Measurements from ENCODE around the gene RHOH.

Gene RHOH

GRCh38 chr4:40238008-40238699 lies 41.3 kb downstream of the RHOH start:
- Histone ChIP-seq H3K27ac (no peak overlapping the region), H3K36me3 (replicated peaks) (no peaks in the 10 kb centered on the region), H3K4me3 (ENCODE audit: low read depth, low read length) (no peak overlapping the region), H3K27me3 (replicated peaks) (no peaks in the 10 kb centered on the region)
- in situ Hi-C loops (cut with HindIII; ENCODE audit: low pct_ligation_motif_present, low sequenced_read_pairs): no loop called here
- no peak for DNase-seq
- TF ChIP-seq CTCF (IDR thresholded peaks at IDR 0.05; ENCODE audit: low read depth, low read length, missing control alignments): no peak

- Histone ChIP-seq H3K4me3 (ENCODE audit: low read depth, low read length) (no peak overlapping the region), H3K27me3 (replicated peaks) (no peaks in the 10 kb centered on the region), H3K27ac (no peak overlapping the region), H3K36me3 (replicated peaks) (no peaks in the 10 kb centered on the region)
- TF ChIP-seq CTCF (IDR thresholded peaks at IDR 0.05; ENCODE audit: low read depth, low read length, missing control alignments): no peak
- in situ Hi-C loops (cut with HindIII; ENCODE audit: low pct_ligation_motif_present, low sequenced_read_pairs): no loop called here
- no peak for DNase-seq
Observed at GRCh38 chr4:40238700-40239548, 42.1 kb downstream of the RHOH start.

- TF ChIP-seq CTCF (IDR thresholded peaks at IDR 0.05; ENCODE audit: low read depth, low read length, missing control alignments): no peak
- Histone ChIP-seq H3K27ac (no peak overlapping the region), H3K27me3 (replicated peaks) (no peaks in the 10 kb centered on the region), H3K4me3 (ENCODE audit: low read depth, low read length) (no peak overlapping the region), H3K36me3 (replicated peaks) (no peaks in the 10 kb centered on the region)
- in situ Hi-C loops (cut with HindIII; ENCODE audit: low pct_ligation_motif_present, low sequenced_read_pairs): no loop called here
- DNase-seq: no peak
Observed at GRCh38 chr4:40240040-40240653, 43.3 kb downstream of the RHOH start.

- Histone ChIP-seq H3K36me3 (replicated peaks) (no peaks in the 10 kb centered on the region), H3K4me3 (ENCODE audit: low read depth, low read length) (no peak overlapping the region), H3K27me3 (replicated peaks) (no peaks in the 10 kb centered on the region), H3K27ac (no peak overlapping the region)
- DNase-seq: no peak
- no peak for TF ChIP-seq CTCF (IDR thresholded peaks at IDR 0.05; ENCODE audit: low read depth, low read length, missing control alignments)
- in situ Hi-C loops (cut with HindIII; ENCODE audit: low pct_ligation_motif_present, low sequenced_read_pairs): no loop called here
Observed at GRCh38 chr4:40241026-40241425, 44.2 kb downstream of the RHOH start.

GRCh38 chr4:40241941-40242340 lies 45.1 kb downstream of the RHOH start:
- Histone ChIP-seq H3K27ac (no peak overlapping the region), H3K27me3 (replicated peaks) (no peaks in the 10 kb centered on the region), H3K36me3 (replicated peaks) (no peaks in the 10 kb centered on the region), H3K4me3 (ENCODE audit: low read depth, low read length) (no peak overlapping the region)
- in situ Hi-C loops (cut with HindIII; ENCODE audit: low pct_ligation_motif_present, low sequenced_read_pairs): no loop called here
- no peak for TF ChIP-seq CTCF (IDR thresholded peaks at IDR 0.05; ENCODE audit: low read depth, low read length, missing control alignments)
- DNase-seq: no peak

Data from brain microvascular endothelial cell (primary cell).